ENCODE data around the gene BCS1L. TPM values are rescaled to one million over a fixed set of nuclear protein-coding genes. Genes with fewer than 3 reads are reported as not detected.

The BCS1L gene, protein sequence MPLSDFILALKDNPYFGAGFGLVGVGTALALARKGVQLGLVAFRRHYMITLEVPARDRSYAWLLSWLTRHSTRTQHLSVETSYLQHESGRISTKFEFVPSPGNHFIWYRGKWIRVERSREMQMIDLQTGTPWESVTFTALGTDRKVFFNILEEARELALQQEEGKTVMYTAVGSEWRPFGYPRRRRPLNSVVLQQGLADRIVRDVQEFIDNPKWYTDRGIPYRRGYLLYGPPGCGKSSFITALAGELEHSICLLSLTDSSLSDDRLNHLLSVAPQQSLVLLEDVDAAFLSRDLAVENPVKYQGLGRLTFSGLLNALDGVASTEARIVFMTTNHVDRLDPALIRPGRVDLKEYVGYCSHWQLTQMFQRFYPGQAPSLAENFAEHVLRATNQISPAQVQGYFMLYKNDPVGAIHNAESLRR
- total RNA-seq: 10 to 100 TPM; 91.7 to 93.9 TPM
- 10.1 TPM for polyA plus RNA-seq

DNA sequence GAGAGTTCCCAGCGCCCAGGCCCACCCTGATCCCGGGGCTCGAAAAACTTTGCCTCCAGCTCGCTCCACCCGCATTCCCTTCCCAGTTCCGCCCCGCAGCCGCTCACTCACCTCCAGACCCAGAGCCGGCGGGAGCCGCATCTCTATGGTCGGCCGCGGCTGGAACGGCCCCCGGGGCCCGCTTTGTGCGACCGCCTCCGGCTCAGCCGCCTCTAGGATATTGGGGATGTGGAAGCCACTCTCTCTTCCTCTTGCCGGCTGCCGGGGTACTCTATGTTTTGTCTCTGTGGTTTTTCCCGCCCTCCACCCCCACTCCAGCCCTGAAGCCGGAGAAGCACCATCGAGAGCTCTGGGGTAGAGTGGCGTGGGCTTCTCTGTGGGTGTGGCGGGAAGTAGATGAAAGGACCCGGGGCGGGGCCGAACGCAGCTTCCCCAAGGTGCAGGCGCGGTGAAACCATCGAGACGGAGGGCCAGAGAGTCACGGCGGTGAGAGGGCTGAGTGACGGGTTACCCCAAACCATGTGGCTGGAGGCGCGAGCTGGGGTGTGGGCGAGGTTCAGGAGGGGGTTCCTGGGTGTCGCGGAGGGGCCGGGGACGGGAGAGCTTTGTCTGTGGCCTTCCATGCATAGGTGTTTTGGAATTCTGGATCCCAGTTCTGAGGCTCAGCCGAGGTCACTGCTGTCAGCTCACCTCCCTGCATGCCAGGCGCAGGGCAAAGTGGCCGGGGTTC lies at the start of gene BCS1L, which contains the start of gene ZNF142:
TSS of gene BCS1L (plus strand) at position 426 of the 730 bp plus-strand sequence. CDS start 1,305 bp downstream, outside the sequence.
TSS of gene ZNF142 (minus strand) at position 366 of the 730 bp plus-strand sequence. CDS start 3,194 bp downstream, outside the sequence.
- no peaks in the 10 kb centered on the region for H3K9me3 ChIP-seq (ENCODE audit: low read length)
- DNase-seq: peak; percentile 79 to 93 (median 88)
- H3K27me3 ChIP-seq (ENCODE audit: insufficient read depth, low read length, poor library complexity, severe bottlenecking): no peaks in the 10 kb centered on the region
- H3K4me3 Mint-ChIP-seq: peak within 1 kb of the TSS; percentile 90 to 98 (median 94)
- no peaks in the 10 kb centered on the region for H3K27me3 Mint-ChIP-seq
- peaks cover 0 to 70% (median 19%) of the 10 kb centered on the region in 3 donors for H3K36me3 Mint-ChIP-seq
- POLR2A ChIA-PET: interaction anchor here (0.6 to 3.5 kb wide), 9 partner anchors 11 to 547 kb away, joined by 3 to 39 read pairs (median 4); partner anchors contain the start of genes AAMP, PNKD, RNF25 and STK36
- H3K27ac ChIP-seq (ENCODE audit: low read depth, low read length): peak within 1 kb of the TSS; percentile 80
- peaks cover 19% of the 10 kb centered on the region for H3K4me1 ChIP-seq (ENCODE audit: insufficient read depth, low read length)
- H3K4me3 ChIP-seq (ENCODE audit: low read length): peak within 1 kb of the TSS; percentile 88
- H3K4me1 Mint-ChIP-seq: peaks cover 26 to 44% (median 43%) of the 10 kb centered on the region in 3 donors
- peak within 1 kb of the TSS; percentile 61 to 98 (median 94) for H3K27ac Mint-ChIP-seq
- peaks cover 26% of the 10 kb centered on the region for H3K36me3 ChIP-seq (ENCODE audit: insufficient read depth, low read length)
- CTCF ChIA-PET: interaction anchor here (0.7 to 4.8 kb wide), 13 partner anchors 11 to 303 kb away, joined by 3 to 40 read pairs (median 4); partner anchors contain the start of genes CATIP, RNF25, STK36 and WNT10A
- H3K9me3 Mint-ChIP-seq: no peaks in the 10 kb centered on the region

GRCh38 chr2:218615868-218616315 lies 43.6 kb upstream of the BCS1L start:
- DNase-seq: no peak
- Mint-ChIP-seq H3K27me3 (peaks cover 2 to 3% of the 10 kb centered on the region in 2 donors), H3K27ac (peak overlapping the region in 1 of 8 donors; percentile 37), H3K4me1 (no peaks in the 10 kb centered on the region), H3K4me3 (no peak overlapping the region), H3K9me3 (no peaks in the 10 kb centered on the region), H3K36me3 (no peaks in the 10 kb centered on the region)
- Histone ChIP-seq H3K4me3 (ENCODE audit: low read length) (no peak overlapping the region), H3K36me3 (ENCODE audit: insufficient read depth, low read length) (no peaks in the 10 kb centered on the region), H3K4me1 (ENCODE audit: insufficient read depth, low read length) (no peaks in the 10 kb centered on the region), H3K27ac (ENCODE audit: low read depth, low read length) (no peak overlapping the region), H3K27me3 (ENCODE audit: insufficient read depth, low read length, poor library complexity, severe bottlenecking) (no peaks in the 10 kb centered on the region), H3K9me3 (ENCODE audit: low read length) (no peaks in the 10 kb centered on the region)
- POLR2A ChIA-PET: no interaction called here
- CTCF ChIA-PET: no interaction called here

DNA sequence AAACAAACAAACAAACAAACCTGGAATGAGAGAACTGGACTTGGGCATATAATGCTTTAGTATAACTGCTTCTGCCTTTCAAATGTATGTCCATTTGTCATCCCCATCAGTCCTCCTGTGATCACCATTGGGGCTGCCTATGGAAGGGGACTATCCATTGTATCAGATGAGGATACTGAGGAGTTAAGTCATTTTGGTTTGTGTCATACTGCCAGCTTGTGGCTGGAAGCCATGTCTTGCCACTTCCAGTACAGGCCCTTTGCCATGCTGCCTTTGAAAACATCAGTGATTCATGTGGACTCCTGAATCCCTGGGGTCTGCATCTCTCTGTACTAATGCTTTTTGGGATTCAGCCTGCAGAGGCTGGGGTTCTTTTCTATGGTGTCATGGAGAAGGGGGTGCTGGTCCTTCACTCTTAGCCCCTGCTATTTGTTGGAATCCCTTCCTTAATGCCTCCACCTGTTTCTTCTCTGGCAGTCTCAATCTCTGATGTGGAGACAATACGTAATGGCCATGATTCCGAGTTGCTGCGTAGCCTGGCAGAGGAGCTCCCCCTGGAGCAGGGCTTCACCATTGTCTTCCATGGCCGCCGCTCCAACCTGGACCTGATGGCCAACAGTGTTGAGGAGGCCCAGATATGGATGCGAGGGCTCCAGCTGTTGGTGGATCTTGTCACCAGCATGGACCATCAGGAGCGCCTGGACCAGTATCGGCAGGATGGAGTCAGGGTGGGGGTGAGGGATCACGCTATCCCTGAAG lies 41.2 kb upstream of the BCS1L start:
- H3K27ac Mint-ChIP-seq: no peak overlapping the region
- H3K4me1 Mint-ChIP-seq: no peaks in the 10 kb centered on the region
- ChIA-PET CTCF (no interaction called here), POLR2A (no interaction called here)
- no peak overlapping the region for H3K4me3 Mint-ChIP-seq
- Histone ChIP-seq H3K27ac (ENCODE audit: low read depth, low read length) (no peak overlapping the region), H3K27me3 (ENCODE audit: insufficient read depth, low read length, poor library complexity, severe bottlenecking) (no peaks in the 10 kb centered on the region), H3K4me3 (ENCODE audit: low read length) (no peak overlapping the region), H3K36me3 (ENCODE audit: insufficient read depth, low read length) (no peaks in the 10 kb centered on the region), H3K4me1 (ENCODE audit: insufficient read depth, low read length) (no peaks in the 10 kb centered on the region), H3K9me3 (ENCODE audit: low read length) (no peaks in the 10 kb centered on the region)
- H3K36me3 Mint-ChIP-seq: no peaks in the 10 kb centered on the region
- DNase-seq: no peak
- peaks cover 0 to 3% of the 10 kb centered on the region in 2 donors for H3K27me3 Mint-ChIP-seq
- H3K9me3 Mint-ChIP-seq: no peaks in the 10 kb centered on the region

DNA sequence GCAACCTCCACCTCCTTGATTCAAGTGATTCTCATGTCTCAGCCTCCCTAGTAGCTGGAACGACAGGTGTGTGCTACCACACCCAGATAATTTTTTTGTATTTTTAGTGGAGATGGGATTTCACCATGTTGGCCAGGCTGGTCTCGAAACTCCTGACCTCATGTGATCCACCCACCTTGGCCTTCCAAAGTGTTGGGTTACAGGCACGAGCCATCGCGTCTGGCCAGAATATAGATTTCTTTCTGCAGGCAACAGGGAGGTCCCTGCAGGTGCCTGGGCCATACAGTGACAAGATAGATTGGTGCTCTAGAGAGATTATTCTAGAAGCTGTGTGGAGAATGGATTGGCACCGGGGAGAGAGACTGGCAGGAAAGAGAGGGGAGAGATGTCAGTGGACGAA lies 38.5 kb upstream of the BCS1L start:
- CTCF ChIA-PET: no interaction called here
- no peaks in the 10 kb centered on the region for H3K9me3 ChIP-seq (ENCODE audit: low read length)
- H3K36me3 ChIP-seq (ENCODE audit: insufficient read depth, low read length): no peaks in the 10 kb centered on the region
- H3K27me3 ChIP-seq (ENCODE audit: insufficient read depth, low read length, poor library complexity, severe bottlenecking): no peaks in the 10 kb centered on the region
- H3K27ac ChIP-seq (ENCODE audit: low read depth, low read length): no peak overlapping the region
- Mint-ChIP-seq H3K36me3 (no peaks in the 10 kb centered on the region), H3K4me1 (no peaks in the 10 kb centered on the region), H3K27me3 (peaks cover 0 to 3% of the 10 kb centered on the region in 2 donors), H3K4me3 (no peak overlapping the region), H3K27ac (no peak overlapping the region), H3K9me3 (no peaks in the 10 kb centered on the region)
- no peaks in the 10 kb centered on the region for H3K4me1 ChIP-seq (ENCODE audit: insufficient read depth, low read length)
- H3K4me3 ChIP-seq (ENCODE audit: low read length): no peak overlapping the region
- POLR2A ChIA-PET: no interaction called here
- DNase-seq: no peak

DNA sequence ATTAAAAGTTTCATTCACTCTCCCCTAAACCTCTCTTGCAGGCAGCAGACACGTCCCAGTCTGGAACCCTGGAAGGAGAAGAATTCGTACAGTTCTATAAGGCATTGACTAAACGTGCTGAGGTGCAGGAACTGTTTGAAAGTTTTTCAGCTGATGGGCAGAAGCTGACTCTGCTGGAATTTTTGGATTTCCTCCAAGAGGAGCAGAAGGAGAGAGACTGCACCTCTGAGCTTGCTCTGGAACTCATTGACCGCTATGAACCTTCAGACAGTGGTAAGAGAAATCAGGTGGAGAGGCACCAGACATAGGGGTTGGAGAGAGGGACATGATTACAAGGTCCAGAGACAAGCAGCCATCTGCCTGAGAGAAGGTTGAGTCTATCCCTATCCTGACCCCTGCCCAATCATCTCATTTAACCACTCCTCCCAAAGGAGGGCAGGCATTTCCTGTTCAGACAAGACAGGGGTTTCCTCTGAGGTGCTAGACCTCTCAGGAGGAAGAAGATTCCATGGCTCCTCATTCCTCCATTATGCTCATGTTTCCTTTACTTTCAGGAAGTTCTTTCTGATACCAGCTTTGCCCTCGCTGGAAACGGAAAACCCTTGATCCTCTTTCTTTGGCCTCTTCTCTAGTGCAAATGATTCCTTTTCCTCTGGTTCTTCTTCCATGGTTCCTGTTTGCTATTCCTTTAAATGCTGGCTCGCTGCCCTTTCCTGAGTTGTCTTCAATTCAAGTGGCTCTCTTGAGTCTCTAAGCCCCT lies 36.7 kb upstream of the BCS1L start:
- H3K9me3 ChIP-seq (ENCODE audit: low read length): no peaks in the 10 kb centered on the region
- no peak overlapping the region for H3K27ac ChIP-seq (ENCODE audit: low read depth, low read length)
- H3K4me3 Mint-ChIP-seq: no peak overlapping the region
- H3K36me3 ChIP-seq (ENCODE audit: insufficient read depth, low read length): no peaks in the 10 kb centered on the region
- H3K4me1 ChIP-seq (ENCODE audit: insufficient read depth, low read length): no peaks in the 10 kb centered on the region
- no peak overlapping the region for H3K4me3 ChIP-seq (ENCODE audit: low read length)
- H3K36me3 Mint-ChIP-seq: no peaks in the 10 kb centered on the region
- H3K27me3 ChIP-seq (ENCODE audit: insufficient read depth, low read length, poor library complexity, severe bottlenecking): no peaks in the 10 kb centered on the region
- no peak overlapping the region for H3K27ac Mint-ChIP-seq
- no peak for DNase-seq
- H3K4me1 Mint-ChIP-seq: no peaks in the 10 kb centered on the region
- ChIA-PET POLR2A (no interaction called here), CTCF (no interaction called here)
- H3K27me3 Mint-ChIP-seq: peaks cover 0 to 3% of the 10 kb centered on the region in 2 donors
- H3K9me3 Mint-ChIP-seq: no peaks in the 10 kb centered on the region

GRCh38 chr2:218623366-218623705 lies 36.1 kb upstream of the BCS1L start:
- no peak overlapping the region for H3K27ac ChIP-seq (ENCODE audit: low read depth, low read length)
- Mint-ChIP-seq H3K4me1 (no peaks in the 10 kb centered on the region), H3K9me3 (no peaks in the 10 kb centered on the region), H3K27ac (no peak overlapping the region), H3K36me3 (no peaks in the 10 kb centered on the region), H3K4me3 (no peak overlapping the region), H3K27me3 (peaks cover 0 to 1% of the 10 kb centered on the region in 2 donors)
- ChIA-PET CTCF (no interaction called here), POLR2A (no interaction called here)
- no peak for DNase-seq
- no peak overlapping the region for H3K4me3 ChIP-seq (ENCODE audit: low read length)
- H3K4me1 ChIP-seq (ENCODE audit: insufficient read depth, low read length): no peaks in the 10 kb centered on the region
- H3K27me3 ChIP-seq (ENCODE audit: insufficient read depth, low read length, poor library complexity, severe bottlenecking): no peaks in the 10 kb centered on the region
- no peaks in the 10 kb centered on the region for H3K9me3 ChIP-seq (ENCODE audit: low read length)
- H3K36me3 ChIP-seq (ENCODE audit: insufficient read depth, low read length): no peaks in the 10 kb centered on the region

GRCh38 chr2:218626369-218626768 lies 33.1 kb upstream of the BCS1L start:
- POLR2A ChIA-PET: no interaction called here
- Mint-ChIP-seq H3K4me1 (peaks cover 0 to 2% (median 0%) of the 10 kb centered on the region in 3 donors), H3K27me3 (peaks cover 0 to 1% of the 10 kb centered on the region in 2 donors), H3K36me3 (no peaks in the 10 kb centered on the region), H3K9me3 (no peaks in the 10 kb centered on the region), H3K4me3 (no peak overlapping the region), H3K27ac (peak overlapping the region in 1 of 8 donors; percentile 25)
- Histone ChIP-seq H3K4me3 (ENCODE audit: low read length) (no peak overlapping the region), H3K9me3 (ENCODE audit: low read length) (no peaks in the 10 kb centered on the region), H3K27me3 (ENCODE audit: insufficient read depth, low read length, poor library complexity, severe bottlenecking) (no peaks in the 10 kb centered on the region), H3K4me1 (ENCODE audit: insufficient read depth, low read length) (no peaks in the 10 kb centered on the region), H3K36me3 (ENCODE audit: insufficient read depth, low read length) (no peaks in the 10 kb centered on the region), H3K27ac (ENCODE audit: low read depth, low read length) (no peak overlapping the region)
- DNase-seq: no peak
- CTCF ChIA-PET: no interaction called here

All from CD8-positive, alpha-beta memory T cell (primary cell).